MM.1S (cell line): Measurements from ENCODE around the gene SCP2.

Source experiments
- EZH2 ChIP-seq: fragments of 300-600 bp; sonication (generic); optimal IDR thresholded peaks from 2 replicates; pipeline ENCODE3; 2017; ENCODE audit warnings: low read depth, mild to moderate bottlenecking, antibody characterized with exemption, low read length, mixed read lengths
- TF ChIP-seq, protein P1 (sequence below): fragments of 300-600 bp; sonication (generic); IDR thresholded peaks from 2 replicates; pipeline ENCODE4 v1.5.1; 2016; ENCODE audit warnings: antibody characterized with exemption, low read length, mixed read lengths

DNA sequence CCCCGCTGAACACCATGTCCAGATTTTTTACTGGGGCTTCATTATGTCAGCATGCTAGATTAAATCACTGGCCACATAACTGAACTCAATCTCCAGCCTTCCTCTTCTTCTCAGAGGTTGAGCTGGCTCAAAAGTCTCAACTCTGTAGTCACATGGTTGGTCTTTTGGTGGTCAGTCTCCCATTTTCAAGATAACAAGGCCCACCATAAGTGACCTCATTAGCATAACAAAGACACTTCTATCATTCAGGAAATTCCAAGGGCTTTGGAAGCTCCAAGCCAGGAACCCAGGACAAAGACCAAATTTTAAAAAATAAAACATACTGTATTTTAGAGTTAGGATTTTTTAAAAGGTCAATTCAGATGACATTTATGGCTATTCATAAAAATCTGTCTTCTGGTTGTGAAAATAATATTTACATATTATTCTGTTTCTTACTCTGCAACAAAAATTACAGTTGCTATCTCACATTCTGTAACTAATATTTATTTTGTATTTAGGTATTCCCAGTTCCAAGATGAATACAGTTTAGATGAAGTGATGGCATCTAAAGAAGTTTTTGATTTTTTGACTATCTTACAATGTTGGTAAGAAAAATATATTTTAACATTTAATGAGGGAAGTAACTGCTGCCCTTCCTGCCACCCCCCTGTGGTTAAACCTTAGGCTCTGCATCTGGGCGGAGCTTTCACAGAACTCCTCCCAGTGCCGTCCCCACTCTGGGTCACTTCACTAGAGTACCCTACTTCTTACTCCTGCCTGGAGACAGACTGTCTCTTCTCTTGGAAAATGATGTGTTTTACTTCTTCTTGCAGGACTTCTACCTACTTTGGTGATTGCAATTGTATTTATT, 49.3 kb downstream of the SCP2 start:
- TF ChIP-seq EZH2: no peak
- TF ChIP-seq, protein P1, sequence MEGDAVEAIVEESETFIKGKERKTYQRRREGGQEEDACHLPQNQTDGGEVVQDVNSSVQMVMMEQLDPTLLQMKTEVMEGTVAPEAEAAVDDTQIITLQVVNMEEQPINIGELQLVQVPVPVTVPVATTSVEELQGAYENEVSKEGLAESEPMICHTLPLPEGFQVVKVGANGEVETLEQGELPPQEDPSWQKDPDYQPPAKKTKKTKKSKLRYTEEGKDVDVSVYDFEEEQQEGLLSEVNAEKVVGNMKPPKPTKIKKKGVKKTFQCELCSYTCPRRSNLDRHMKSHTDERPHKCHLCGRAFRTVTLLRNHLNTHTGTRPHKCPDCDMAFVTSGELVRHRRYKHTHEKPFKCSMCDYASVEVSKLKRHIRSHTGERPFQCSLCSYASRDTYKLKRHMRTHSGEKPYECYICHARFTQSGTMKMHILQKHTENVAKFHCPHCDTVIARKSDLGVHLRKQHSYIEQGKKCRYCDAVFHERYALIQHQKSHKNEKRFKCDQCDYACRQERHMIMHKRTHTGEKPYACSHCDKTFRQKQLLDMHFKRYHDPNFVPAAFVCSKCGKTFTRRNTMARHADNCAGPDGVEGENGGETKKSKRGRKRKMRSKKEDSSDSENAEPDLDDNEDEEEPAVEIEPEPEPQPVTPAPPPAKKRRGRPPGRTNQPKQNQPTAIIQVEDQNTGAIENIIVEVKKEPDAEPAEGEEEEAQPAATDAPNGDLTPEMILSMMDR: no peak
